MV-4-11 (cell line): ENCODE measurements around the gene CDC42EP1.

Source experiments
- DNase-seq: peaks from one replicate; lab custom pipeline; 2025; lab: John Stamatoyannopoulos, UW

The CDC42EP1 gene

DNA sequence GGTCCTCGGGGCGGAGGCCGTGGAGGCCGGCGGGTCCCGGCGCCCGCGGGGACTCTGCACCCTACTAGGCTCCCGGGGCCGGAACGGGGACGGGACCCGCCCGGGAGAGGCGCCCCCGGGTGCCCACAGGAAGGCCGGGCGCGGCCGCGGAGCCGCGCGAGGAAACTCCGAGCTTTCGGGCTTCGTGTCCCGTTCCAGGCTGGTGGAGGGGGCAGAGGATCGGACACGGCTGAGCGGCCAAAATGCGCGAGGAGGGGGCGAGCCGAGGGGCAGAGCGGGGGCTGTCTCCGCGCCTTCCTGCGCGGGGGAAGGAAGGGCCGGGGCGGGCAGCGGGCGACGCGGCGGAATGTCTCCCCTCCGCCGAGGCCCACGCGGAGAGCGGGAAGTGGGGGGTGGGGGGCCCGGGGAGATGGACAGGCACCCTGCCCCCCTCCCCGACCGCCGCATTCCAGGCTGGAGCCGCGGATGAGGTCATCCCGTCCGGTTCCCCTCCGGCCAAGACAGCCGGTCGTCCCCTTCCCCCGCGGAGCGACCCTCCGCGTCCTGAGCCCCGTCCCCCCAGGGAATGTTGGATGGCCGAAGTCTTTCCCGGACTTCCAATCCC lies 430 bp downstream of the CDC42EP1 start:
- no peak for DNase-seq

DNA sequence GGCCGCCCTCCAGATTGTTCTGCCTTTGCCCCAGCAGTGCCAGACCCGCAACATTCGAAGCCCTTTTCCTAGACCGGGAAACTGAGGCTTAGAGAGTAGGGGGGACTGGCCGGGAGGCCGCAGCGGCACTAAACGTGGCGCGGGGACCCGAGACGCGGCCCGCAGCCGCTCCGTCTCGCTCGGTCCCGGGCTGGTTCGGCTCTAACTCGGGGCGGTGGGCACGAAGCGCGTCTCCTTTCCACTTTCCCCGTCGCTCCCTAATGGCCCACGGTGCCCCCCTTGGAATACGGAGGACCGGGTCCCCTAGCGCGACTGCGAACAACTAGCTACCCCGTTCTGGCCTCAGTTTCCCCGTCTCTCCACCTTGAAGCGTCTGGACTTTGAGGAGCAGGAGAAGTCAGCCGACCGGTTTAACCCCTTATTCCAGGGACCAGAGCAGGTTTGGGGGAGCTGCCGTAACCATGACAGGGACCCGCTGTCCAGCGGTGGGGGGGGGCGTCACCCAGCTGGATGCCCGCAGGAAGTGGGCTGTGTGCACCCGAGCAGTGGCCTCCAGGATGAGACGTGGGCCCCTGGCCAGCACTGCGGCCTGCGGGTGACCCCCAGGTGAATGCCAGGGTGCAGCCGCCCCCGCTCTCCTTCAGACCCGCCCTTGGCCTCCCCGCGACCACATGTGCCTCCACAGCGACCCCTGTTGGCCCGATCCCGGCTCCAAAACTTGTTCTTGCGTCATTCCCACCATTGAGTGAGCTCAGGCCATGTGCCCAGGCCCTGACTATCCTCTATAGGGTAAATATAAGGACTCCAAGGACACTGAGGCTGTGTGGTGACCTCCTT lies 1.1 kb downstream of the CDC42EP1 start:
- DNase-seq, result peak; percentile 80

DNA sequence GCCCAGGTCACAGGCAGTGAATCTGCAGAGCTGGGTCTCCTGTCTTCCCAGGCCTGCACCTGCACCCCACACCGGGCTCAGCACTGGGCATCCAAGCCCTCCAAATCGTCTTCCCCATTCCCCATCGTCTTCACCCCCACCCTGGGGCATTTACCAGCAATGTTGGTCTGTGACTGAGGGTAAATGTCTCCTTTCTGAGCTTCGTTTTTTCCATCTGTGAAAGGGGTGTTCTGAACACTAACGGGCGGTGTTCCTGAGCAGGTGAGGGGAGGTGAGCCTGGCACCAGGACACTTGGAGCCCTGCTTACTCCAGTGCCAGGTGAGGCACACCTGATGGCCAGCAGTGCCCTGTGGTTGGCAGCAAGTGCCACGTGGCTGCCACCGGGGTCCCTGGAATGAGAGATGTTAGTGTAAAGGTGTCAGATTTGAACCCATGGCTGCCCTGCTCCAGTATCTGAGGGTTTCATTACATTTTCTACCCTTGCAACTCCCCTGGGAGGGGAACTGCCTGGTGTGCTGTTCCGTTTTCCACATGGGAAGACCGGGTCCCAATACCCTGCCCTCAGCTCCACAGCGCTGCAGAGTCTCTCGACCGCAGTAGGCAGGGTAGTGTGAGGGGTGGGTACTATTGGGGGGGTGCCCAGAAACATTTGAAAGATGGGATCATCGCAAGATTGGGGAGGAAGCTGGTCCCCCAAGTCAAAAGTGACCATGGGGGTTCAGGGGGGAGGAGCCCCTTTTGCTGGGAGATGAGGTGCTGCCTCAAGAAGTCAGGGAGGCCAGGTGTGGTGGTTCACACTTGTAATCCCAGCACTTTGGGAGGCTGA lies 2.0 kb downstream of the CDC42EP1 start:
- no peak for DNase-seq

DNA sequence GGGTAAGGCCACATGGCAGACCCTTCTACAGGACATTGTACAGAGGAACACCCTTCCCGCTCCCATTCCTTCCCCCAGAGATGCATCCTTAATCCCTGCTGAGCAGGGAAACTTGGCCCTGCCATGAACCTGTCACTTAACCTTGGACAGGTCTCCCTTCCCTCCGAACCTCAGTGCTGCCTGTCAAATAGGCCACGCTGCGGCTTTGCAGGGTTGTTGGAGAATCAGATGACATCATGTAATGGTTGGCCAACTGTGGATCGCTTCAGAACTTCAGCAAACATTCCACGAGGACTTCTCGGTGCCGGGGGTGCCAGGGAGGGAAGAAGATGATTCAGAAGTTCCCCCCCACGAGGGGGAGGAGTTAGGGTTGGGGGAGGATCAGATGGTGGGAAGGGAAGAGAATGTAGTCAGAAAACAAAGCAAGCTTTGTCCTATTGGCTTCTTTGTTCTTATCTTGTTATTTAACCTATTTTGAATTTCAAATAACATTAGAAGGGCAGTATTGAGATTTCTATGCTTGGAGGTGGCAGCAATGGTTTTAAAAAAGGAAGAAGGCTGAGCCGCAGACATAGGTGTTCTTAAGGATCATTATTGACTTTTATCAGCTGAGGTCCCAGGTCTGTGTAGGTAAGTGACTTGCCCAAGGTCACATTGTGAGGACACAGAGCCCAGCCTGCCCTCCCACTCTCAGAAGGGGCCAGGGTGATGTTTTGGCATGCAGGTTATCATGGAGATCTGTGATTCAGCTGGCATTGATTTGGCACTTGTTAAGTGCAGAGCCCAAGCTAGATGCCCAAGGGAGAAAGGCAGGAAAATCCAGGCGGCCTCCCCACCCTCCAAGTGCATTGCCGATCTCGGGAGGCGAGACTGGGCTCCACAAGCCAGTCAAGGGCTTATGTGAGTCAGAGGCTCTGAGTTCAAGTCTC lies 3.1 kb downstream of the CDC42EP1 start:
- DNase-seq, result peak; percentile 12

DNA sequence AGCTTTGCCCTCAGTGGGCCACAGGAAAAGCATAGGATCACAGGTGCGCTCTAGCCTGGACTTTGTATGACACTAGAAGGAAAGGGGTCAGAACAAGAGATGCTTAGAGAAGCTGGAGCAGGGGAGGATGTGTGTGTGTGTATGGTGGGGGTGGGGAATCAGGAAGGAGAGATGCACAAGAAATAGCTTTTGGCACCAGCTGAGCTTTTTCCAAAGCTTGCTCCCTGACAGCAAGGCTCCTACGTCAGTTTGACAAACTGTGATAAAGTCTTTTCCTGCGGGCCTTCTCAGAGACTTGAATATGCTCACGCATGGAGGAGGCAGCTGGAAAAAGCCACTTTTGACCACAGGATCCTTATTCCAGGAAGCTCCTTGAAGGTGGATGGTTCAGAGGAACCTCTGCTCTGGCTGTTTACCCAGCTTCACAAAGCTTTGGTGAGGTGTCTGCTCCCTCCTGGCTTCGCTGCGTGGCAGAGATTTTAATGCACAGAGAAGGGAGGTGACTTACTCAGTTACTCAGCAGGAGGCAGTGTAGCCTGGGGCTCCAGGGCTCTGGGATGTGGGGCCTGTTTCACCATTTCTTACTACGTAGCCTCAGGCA lies 3.9 kb downstream of the CDC42EP1 start:
- no peak for DNase-seq

DNA sequence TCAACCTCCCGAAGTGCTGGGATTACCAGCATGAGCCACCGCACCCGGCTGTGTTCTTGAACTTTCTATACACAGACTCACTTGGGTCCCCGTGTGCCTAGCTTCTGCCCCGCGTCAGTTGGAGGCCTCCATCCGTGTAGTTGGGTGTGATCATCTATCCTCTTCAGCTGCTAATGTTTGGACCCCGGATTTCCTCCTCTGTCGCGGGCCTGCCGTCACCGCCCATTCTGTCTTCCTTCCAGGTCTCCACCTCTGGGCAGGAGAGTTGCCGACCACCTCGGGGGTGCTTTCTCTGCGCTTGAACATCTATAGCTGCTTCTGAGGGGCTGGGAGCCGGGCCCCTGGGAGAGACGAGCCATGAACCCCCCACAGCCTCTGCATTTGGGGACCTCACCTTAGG lies 5.5 kb downstream of the CDC42EP1 start:
- no peak for DNase-seq

DNA sequence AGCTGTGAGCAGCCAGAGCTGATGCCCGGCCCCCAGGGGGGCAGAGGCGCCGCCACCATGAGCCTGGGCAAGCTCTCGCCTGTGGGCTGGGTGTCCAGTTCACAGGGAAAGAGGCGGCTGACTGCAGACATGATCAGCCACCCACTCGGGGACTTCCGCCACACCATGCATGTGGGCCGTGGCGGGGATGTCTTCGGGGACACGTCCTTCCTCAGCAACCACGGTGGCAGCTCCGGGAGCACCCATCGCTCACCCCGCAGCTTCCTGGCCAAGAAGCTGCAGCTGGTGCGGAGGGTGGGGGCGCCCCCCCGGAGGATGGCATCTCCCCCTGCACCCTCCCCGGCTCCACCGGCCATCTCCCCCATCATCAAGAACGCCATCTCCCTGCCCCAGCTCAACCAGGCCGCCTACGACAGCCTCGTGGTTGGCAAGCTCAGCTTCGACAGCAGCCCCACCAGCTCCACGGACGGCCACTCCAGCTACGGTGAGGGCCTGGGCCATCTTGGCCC lies 6.1 kb downstream of the CDC42EP1 start:
- peak; percentile 6 for DNase-seq

DNA sequence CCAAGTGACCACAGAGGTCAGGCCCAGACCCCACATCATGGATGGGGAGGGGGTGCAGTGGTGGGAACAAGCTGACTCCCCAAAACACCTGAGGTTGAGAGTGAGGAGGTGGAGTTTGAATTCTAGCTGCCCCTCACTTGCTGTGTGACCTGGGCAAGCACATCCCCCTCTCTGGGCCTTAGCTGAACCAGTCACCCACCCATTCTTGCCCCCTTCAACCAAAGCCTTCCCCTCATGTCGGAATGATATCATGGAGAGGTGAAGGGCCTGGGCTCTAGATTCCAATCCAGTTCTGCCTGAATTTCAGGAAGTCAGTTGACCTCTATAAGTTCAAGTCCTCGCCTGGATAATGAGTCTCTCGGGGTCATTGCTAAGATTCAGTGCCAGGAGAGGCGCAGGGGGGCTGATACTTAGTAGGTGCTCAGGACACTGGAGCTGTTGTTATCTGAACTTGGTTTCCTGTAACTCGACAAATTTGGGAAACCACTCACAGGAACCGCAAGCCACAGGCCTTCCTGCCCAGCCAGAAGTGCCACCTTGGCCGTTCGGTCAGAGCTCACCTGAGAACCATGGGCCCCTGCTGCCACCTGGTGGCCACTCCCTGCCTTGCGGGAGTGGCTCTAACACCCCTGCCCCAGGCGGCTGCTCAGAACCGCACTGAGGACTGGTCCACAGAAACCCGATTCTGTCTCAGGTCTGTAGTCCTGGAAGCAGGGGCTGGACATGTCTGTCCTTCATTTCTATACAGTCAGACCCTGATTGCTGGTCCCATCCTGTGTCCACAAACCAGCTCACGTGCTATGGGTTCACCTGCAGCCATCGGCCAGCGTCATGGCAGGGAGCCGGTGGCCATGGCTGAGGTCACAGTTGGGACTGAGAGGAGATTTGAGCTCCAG lies 6.9 kb downstream of the CDC42EP1 start:
- DNase-seq, result peak; percentile 67

DNA sequence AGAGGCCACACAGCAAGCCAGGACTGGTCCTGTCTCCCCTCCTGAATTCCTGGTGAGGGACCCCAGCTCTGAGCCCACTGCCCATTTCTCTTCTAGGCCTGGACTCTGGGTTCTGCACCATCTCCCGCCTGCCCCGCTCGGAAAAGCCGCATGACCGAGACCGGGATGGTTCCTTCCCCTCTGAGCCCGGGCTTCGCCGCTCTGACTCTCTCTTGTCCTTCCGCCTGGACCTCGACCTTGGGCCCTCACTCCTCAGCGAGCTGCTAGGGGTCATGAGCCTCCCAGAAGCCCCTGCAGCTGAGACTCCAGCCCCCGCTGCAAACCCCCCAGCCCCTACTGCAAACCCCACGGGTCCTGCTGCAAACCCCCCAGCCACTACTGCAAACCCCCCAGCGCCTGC lies 7.7 kb downstream of the CDC42EP1 start:
- DNase-seq, result no peak

DNA sequence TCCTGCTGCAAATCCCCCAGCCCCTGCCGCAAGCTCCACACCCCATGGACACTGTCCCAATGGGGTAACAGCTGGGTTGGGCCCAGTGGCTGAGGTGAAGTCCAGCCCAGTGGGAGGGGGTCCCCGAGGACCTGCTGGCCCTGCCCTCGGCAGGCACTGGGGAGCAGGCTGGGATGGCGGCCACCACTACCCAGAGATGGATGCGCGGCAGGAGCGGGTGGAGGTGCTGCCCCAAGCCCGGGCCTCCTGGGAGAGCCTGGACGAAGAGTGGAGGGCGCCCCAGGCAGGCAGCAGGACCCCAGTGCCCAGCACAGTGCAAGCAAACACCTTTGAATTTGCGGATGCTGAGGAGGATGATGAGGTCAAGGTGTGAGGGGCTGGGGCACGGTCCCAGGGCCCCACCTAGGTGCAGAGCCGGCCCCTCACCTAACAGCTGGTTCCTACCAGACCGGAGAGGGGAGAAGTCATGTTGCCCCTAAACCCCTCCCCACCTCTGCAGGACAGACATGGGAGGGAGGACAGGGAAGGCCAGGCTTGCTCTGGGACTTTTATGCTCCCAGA lies 8.2 kb downstream of the CDC42EP1 start:
- no peak for DNase-seq

DNA sequence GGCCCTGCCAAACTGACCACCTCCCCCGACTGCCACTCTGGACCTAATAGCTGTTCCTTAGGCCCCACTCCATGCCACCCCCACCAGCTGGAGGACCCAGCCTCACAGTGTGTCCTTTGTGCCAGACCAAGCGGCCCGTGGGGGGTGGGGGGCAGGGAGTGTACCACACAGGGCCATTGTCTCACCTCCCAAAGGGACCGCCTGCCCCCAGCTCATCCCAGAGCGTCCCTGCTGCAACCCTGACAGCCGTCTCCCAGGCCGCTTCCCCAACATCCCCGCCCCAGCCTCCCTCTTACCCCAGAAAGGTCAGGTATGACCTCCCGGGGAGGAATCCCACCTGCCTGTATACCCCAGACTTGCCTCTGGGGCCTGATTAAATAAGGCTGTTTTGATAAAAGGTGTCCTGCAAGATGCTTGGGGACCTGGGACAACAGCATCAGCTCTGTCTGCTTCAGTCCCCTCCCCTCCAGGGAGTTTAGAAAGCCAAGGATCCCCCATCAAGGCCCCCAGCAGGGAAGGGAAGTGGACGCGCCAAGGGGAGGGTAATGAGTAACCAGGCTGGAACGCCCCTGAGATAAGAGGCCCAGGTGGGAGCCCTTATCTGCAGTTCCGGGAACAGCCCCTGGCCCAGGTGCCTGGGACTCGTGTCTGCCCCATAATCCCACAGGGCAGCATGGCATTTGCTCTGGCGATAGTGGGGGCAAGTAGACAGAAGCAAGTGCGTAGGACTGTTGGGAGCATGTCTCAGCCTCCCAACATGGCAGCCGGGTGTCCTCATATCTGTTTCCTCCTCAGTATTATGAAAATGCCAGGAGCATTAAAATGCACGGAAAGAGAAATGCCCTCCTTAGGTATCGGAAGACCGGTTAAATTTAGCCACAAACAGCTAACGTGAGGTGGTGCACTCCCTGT lies 9.0 kb downstream of the CDC42EP1 start:
- no peak for DNase-seq

DNA sequence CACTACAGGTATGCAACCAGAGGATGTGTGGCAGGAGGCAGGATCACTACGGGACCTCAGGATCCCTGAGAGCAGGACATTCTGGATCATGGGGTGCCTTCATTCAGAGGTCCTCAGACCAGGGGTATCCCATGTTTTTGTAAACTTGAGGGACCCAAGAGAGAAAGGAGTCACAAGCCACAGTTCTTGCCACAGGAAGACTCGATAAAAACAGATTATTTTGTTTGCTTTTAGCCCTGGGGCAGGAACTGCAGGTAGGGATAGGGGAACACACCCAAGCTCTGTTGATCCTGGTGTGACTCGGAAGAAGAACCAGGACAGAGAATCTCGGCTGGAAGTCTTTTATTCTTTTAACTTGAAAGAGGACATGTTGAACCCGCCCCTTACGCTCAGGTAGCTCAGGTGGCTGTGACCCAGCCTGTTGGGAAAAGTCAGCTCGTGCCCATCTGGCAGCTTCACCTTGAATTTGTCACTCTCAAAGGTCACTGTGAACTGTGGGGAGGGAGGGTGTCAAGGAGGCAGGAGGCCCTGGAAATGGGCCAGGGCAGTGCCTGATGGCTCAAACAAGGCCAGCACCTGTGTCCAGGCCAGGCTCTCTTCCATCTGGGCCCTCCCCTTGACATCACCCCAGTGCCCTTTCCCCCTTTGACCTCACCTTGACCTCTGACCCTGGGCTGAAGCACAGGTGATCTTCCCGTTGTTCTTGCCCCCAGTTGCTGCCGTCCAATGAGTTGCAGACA lies 9.8 kb downstream of the CDC42EP1 start:
- DNase-seq, result no peak

DNA sequence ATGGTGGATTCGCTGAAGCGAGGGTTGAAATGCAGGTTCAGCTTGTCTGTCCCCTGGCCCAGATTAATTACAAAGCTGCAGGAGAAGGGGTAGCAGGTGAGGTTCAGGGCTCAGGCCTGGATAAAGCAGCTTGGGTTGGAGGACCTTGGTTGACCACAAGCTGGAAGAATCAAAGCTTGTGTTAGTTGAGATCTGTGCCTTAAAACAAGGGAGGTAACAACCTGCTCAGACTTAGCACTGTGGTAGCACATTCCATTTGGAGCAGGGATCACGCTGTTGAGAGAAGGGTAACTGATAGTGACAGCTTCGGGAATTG lies 10.3 kb downstream of the CDC42EP1 start:
- DNase-seq, result no peak

DNA sequence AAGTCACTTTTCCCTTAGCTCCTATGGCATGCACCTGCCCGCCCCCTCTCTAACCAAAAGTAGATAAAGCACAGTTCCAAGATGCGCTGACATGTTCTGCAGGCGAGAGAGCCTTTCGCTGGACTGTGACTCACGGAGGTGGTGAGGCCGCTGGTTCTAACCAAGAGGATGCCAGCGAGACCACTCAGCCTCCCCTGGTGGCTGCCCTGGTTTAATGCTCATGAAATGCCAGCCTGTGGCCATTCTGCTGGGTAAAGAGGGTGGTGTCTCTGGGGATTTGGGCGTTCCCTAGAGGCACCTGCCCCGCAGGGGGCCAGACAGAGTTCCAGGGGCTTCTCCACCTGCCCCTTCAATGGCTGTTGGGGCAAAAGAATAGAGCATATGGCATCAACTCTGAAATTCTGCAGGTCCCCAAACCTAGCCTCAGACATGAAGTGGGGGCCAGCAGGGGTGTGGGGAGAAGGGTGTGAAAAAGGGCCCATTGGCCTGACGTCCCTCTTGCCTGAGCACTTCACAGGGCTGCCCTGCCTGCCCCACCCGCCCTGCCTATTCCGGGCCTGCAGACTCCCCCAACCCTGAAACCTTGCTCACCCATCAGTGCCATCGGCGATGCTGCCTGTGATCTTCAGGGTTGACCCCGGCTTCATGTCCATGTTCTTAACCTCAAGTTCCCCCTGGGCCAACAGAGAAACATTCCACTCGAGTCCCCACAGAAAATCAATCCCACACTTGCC lies 11.1 kb downstream of the CDC42EP1 start:
- peak; percentile 38 for DNase-seq

DNA sequence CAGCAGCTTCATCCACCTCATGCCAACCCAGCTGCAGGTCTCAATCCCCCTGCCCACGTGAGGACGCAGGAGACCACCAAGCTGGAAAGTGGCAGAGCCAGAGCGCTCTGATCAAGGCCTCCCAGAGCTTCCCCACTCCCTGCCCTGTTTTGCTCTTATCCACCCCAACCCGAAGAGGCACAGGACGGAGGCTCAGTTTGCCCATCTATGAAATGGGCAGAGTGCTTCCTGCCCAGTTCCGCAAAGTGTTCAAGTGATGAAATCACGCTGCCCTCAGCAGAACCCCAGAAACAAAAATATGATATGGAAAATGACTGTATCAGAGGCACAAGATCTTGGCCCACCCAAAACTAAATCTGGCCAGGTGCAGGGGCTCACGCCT lies 11.7 kb downstream of the CDC42EP1 start:
- DNase-seq, result no peak

DNA sequence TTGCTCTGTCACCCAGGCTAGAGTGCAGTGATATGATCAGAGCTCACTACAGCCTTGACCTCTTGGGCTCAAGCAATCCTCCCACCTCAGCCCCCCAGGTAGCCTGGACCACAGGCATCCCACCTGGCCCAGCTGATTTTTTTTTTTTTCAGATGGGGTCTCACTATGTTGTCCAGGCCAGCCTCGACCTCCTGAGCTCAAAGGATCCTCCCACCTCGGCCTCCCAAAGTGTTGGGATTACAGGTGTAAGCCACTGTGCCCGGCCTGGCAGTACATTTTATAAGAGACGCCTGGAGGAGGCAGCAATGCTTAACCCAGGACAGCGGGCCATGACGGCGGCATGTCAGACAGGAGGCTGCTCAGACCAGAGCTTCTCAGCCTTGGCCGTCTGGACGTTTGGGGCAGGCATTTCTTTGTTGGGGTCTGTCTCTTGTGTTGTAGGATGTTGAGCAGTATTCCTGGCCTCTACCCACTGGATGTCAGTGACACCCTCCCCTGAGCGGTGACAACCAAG lies 15.3 kb downstream of the CDC42EP1 start:
- no peak for DNase-seq

DNA sequence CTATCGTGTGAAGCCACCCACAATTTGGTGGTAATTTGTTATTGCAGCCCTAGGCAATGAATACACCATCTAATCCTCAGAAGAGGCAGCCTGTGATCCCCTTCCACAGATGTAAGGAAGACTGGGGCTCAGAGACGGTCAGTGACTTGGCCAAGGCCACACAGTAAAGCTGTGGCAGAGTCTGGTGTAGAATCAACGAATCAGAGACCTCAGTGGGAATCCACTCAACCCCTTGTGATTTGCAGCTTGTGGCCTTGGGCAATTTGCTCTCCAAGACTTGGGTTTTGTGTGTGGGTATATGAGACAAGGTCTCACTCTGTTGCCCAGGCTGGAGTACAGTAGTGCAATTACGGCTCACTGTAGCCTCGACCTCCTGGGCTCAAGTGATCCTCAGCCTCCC lies 17.7 kb downstream of the CDC42EP1 start:
- DNase-seq, result no peak
